HCT116 (cell line): ENCODE results near the gene MYH7. TPM values are rescaled to one million over a fixed set of nuclear protein-coding genes. Genes with fewer than 3 reads are reported as not detected.

Experiments used
- ATAC-seq: fragments of 200-7000 bp; cut with Tn5 transposase; 2 replicates; pipeline ENCODE4 v1.9.1; 2020; ENCODE audit warnings: mild to moderate bottlenecking, moderate library complexity
- BruUV-seq: library from RNA; stranded (reverse); fragments of 400-500 nt; replicated peaks from 2 replicates; lab custom pipeline; 2021; lab: Mats Ljungman, UMichigan
- CTCF ChIA-PET: fragments of 300-600 bp; sonication (Branson Sonifier 250); formaldehyde crosslinking; loops from one replicate; lab custom pipeline; 2021; ENCODE audit warnings: antibody characterized with exemption; lab: Charles Lee
- POLR2A ChIA-PET: fragments of 300-600, 350-600 bp; sonication (Branson Sonifier 250); formaldehyde crosslinking; loops from one replicate; lab custom pipeline; 2021; ENCODE audit warnings: antibody characterized with exemption; lab: Charles Lee
- RAD21 ChIA-PET, 2 experiments: fragments of 300-600 bp; sonication (Branson Sonifier 250); formaldehyde crosslinking; loops; one replicate each; lab custom pipeline; 2023; ENCODE audit warnings: low total read pairs in 2 of 2; ENCODE audit not compliant: uncharacterized antibody in 2 of 2, unreplicated experiment in 2 of 2, low non-redundant PET in 1 of 2; lab: Charles Lee
- DNase-seq: peaks from one replicate; pipeline ENCODE4 v3.0.0-alpha.2; 2010; ENCODE audit warnings: low read depth, low spot score
- H2AFZ ChIP-seq: fragments of 200-600 bp; shearing (Covaris generic), sonication (generic); 2 replicates; pipeline ENCODE4 v1.6.1; 2017; ENCODE audit warnings: low read depth, mixed run types, mixed read lengths, antibody characterized with exemption, low read length; ENCODE audit not compliant: poor library complexity, severe bottlenecking
- H3K27ac ChIP-seq: 2 replicates; pipeline ENCODE4 v1.5.1; 2012; ENCODE audit warnings: low read depth, low read length
- H3K27me3 ChIP-seq: fragments of 200-600 bp; sonication (generic); 2 replicates; pipeline ENCODE4 v1.6.1; 2016; ENCODE audit warnings: mixed run types, low read length, mixed read lengths; ENCODE audit not compliant: insufficient read depth
- H3K36me3 ChIP-seq, 2 experiments: fragments of 200-500 bp in 1 of 2; fragments of 200-600 bp in 1 of 2; sonication (Bioruptor generic) in 1 of 2; sonication (generic) in 1 of 2; 2 replicates each; pipeline versions ENCODE4 v1.5.1 to v1.6.1; 2014 to 2016; ENCODE audit warnings: low read length in 2 of 2, inconsistent platforms in 1 of 2, mixed read lengths in 1 of 2, mixed run types in 1 of 2; ENCODE audit not compliant: insufficient read depth in 2 of 2, control insufficient read depth in 1 of 2
- H3K4me1 ChIP-seq, 2 experiments: fragments of 200-600 bp in 1 of 2; sonication (generic) in 1 of 2; 2 replicates each; pipeline versions ENCODE4 v1.5.1 to v1.6.1; 2012 to 2017; ENCODE audit warnings: low read length in 2 of 2, inconsistent platforms in 1 of 2, mild to moderate bottlenecking in 1 of 2, mixed read lengths in 1 of 2, mixed run types in 1 of 2, moderate library complexity in 1 of 2; ENCODE audit not compliant: insufficient read depth in 2 of 2, control insufficient read depth in 1 of 2
- H3K4me2 ChIP-seq: fragments of 200-600 bp; sonication (generic); 2 replicates; pipeline ENCODE4 v1.6.1; 2017; ENCODE audit warnings: mixed run types, low read length, mixed read lengths
- H3K4me3 ChIP-seq, 2 experiments: fragments of 200-600 bp in 1 of 2; sonication (generic) in 1 of 2; replicated peaks in 1 of 2; 2 replicates each; pipeline ENCODE4 v1.5.1; 2011 to 2016; ENCODE audit warnings: low read length in 2 of 2, control low read depth in 1 of 2, low read depth in 1 of 2, mild to moderate bottlenecking in 1 of 2, mixed read lengths in 1 of 2, mixed run types in 1 of 2
- H3K79me2 ChIP-seq: fragments of 200-600 bp; sonication (generic); 2 replicates; pipeline ENCODE4 v1.6.1; 2017; ENCODE audit warnings: mild to moderate bottlenecking, mixed run types, low read length, moderate library complexity, mixed read lengths; ENCODE audit not compliant: insufficient read depth
- H3K9ac ChIP-seq: fragments of 200-600 bp; sonication (generic); 2 replicates; pipeline ENCODE4 v1.6.1; 2016; ENCODE audit warnings: low read length, mixed read lengths
- H3K9me2 ChIP-seq: fragments of 200-600 bp; sonication (generic), shearing (Covaris generic); 2 replicates; pipeline ENCODE4 v1.6.1; 2017; ENCODE audit warnings: mixed run types, mild to moderate bottlenecking, moderate library complexity; ENCODE audit not compliant: insufficient read depth
- H3K9me3 ChIP-seq, 2 experiments: fragments of 200-500 bp in 1 of 2; fragments of 200-600 bp in 1 of 2; sonication (Bioruptor generic) in 1 of 2; sonication (generic) in 1 of 2; 2 replicates each; pipeline ENCODE4 v1.6.1; 2014 to 2017; ENCODE audit warnings: low read length in 2 of 2, mixed read lengths in 2 of 2, inconsistent platforms in 1 of 2, low read depth in 1 of 2, mild to moderate bottlenecking in 1 of 2, mixed run types in 1 of 2, moderate library complexity in 1 of 2; ENCODE audit not compliant: control insufficient read depth in 1 of 2, insufficient read depth in 1 of 2
- H4K20me1 ChIP-seq: fragments of 200-600 bp; sonication (generic), shearing (Covaris generic); 2 replicates; pipeline ENCODE4 v1.6.1; 2017; ENCODE audit warnings: mixed run types, mild to moderate bottlenecking, moderate library complexity; ENCODE audit not compliant: insufficient read depth
- ATF3 ChIP-seq: IDR thresholded peaks from 2 replicates; pipeline ENCODE4 v1.6.1; 2012
- CEBPB ChIP-seq: IDR thresholded peaks from 2 replicates; pipeline ENCODE4 v1.6.1; 2012; ENCODE audit warnings: low read depth
- CTCF ChIP-seq, 3 experiments: fragments of 200-600 bp in 1 of 3; sonication (generic) in 1 of 3; IDR thresholded peaks in 2 of 3; conservative IDR thresholded peaks in 1 of 3; 2 replicates each; pipeline ENCODE4 v1.5.1; 2012 to 2017; ENCODE audit warnings: low read depth in 2 of 3, low read length in 2 of 3, antibody characterized with exemption in 1 of 3, borderline replicate concordance in 1 of 3, control low read depth in 1 of 3, mild to moderate bottlenecking in 1 of 3, mixed read lengths in 1 of 3, mixed run types in 1 of 3, moderate library complexity in 1 of 3; ENCODE audit not compliant: insufficient read depth in 1 of 3
- EGR1 ChIP-seq: IDR thresholded peaks from 2 replicates; pipeline ENCODE4 v1.6.1; 2012; ENCODE audit warnings: low read depth
- ELF1 ChIP-seq: IDR thresholded peaks from 2 replicates; pipeline ENCODE4 v1.6.1; 2012; ENCODE audit warnings: low read depth, borderline replicate concordance
- EZH2 ChIP-seq: fragments of 200-600 bp; sonication (generic); IDR thresholded peaks from 2 replicates; pipeline ENCODE4 v1.6.1; 2017; ENCODE audit warnings: antibody characterized with exemption, mixed run types
- EZH2phosphoT487 ChIP-seq: fragments of 200-600 bp; IDR thresholded peaks from 2 replicates; pipeline ENCODE4 v1.6.1; 2018; ENCODE audit warnings: antibody characterized with exemption, borderline replicate concordance
- POLR2A ChIP-seq: IDR thresholded peaks from 2 replicates; pipeline ENCODE4 v1.7.0; 2011; ENCODE audit warnings: borderline replicate concordance; ENCODE audit not compliant: insufficient read depth, insufficient read length; ENCODE audit errors: extremely low read depth
- POLR2AphosphoS5 ChIP-seq: IDR thresholded peaks from 2 replicates; pipeline ENCODE4 v1.6.1; 2011; ENCODE audit warnings: mild to moderate bottlenecking, low read depth, low read length, moderate library complexity
- RAD21 ChIP-seq: IDR thresholded peaks from 2 replicates; pipeline ENCODE4 v1.6.1; 2012; ENCODE audit warnings: low read depth, mild to moderate bottlenecking
- SIN3A ChIP-seq: IDR thresholded peaks from 2 replicates; pipeline ENCODE4 v1.6.1; 2012; ENCODE audit warnings: low read depth
- SP1 ChIP-seq: IDR thresholded peaks from 2 replicates; pipeline ENCODE4 v1.6.1; 2012; ENCODE audit warnings: low read depth
- SRF ChIP-seq: IDR thresholded peaks from 2 replicates; pipeline ENCODE4 v1.6.1; 2012; ENCODE audit warnings: low read depth
- TCF7L2 ChIP-seq: IDR thresholded peaks from 2 replicates; pipeline ENCODE4 v1.7.0; 2011; ENCODE audit warnings: borderline replicate concordance, inconsistent platforms; ENCODE audit not compliant: insufficient read depth, insufficient read length; ENCODE audit errors: extremely low read depth
- YY1 ChIP-seq: IDR thresholded peaks from 2 replicates; pipeline ENCODE4 v1.6.1; 2011; ENCODE audit warnings: low read length, low read depth, moderate library complexity, mild to moderate bottlenecking; ENCODE audit not compliant: insufficient replicate concordance; ENCODE audit errors: extremely low read depth
- ZBTB33 ChIP-seq: IDR thresholded peaks from 2 replicates; pipeline ENCODE4 v1.6.1; 2011; ENCODE audit warnings: mild to moderate bottlenecking, low read length, moderate library complexity; ENCODE audit not compliant: insufficient replicate concordance; ENCODE audit errors: extremely low read depth
- ZFX ChIP-seq: fragments of 450-650 bp; IDR thresholded peaks from 2 replicates; pipeline ENCODE4 v1.6.1; 2017
- ZNF274 ChIP-seq: fragments of 200-500 bp; sonication (Bioruptor generic); IDR thresholded peaks from 2 replicates; pipeline ENCODE4 v1.6.1; 2014; ENCODE audit warnings: mild to moderate bottlenecking, low read depth, low read length, inconsistent platforms
- intact Hi-C: fragments of 100-400 bp; cut with micrococcal nuclease; formaldehyde crosslinking; loops from 2 replicates; pipeline ENCODE4 v1.10.0; 2022
- total RNA-seq: library from RNA; stranded (reverse); gene quantifications from one replicate; pipeline ENCODE4 v1.2.1, GENCODE V29; 2021; ENCODE audit not compliant: unreplicated experiment

MYH7 gene
- total RNA-seq, 1 experiment from 2014 or later, result not detected

GRCh38 chr14:23372509-23372908, 63.0 kb downstream of the MYH7 start, which contains the start of gene IL25:
Gene IL25, plus strand, starts transcription at chr14:23372809.
- H3K79me2 ChIP-seq, result no peaks in the 10 kb centered on the region
- H3K4me3 ChIP-seq, result no peak within 1 kb of the TSS
- H3K36me3 ChIP-seq, result no peaks in the 10 kb centered on the region
- H3K27me3 ChIP-seq, result no peaks in the 10 kb centered on the region
- no peak for ATAC-seq
- BruUV-seq, result no TSS peak
- H3K9ac ChIP-seq, result no peak within 1 kb of the TSS
- intact Hi-C loops, result no loop called here
- H3K27ac ChIP-seq, result no peak within 1 kb of the TSS
- no peak for DNase-seq
- no peak within 1 kb of the TSS for H3K4me2 ChIP-seq
- no peaks in the 10 kb centered on the region for H3K9me2 ChIP-seq
- no peaks in the 10 kb centered on the region; a peak in 1 of 4 replicates for H3K4me1 ChIP-seq
- POLR2A ChIA-PET, result no interaction called here
- H3K9me3 ChIP-seq, result no peaks in the 10 kb centered on the region
- TF ChIP-seq CEBPB (no peak), CTCF (IDR thresholded peaks at IDR 0.05 in 2 of 3, conservative IDR thresholded peaks at IDR 0.05 in 1 of 3; ENCODE audit: borderline replicate concordance in 1 of 3, insufficient read depth in 1 of 3, low read depth in 2 of 3, low read length in 2 of 3) (no peak), EZH2phosphoT487 (no peak), POLR2A (no peak), ELF1 (no peak), YY1 (no peak), SIN3A (no peak), ZFX (no peak), SRF (no peak), ZNF274 (no peak), POLR2AphosphoS5 (no peak), EGR1 (no peak), RAD21 (no peak), SP1 (no peak), TCF7L2 (no peak), ATF3 (no peak), ZBTB33 (no peak), EZH2 (no peak)
- CTCF ChIA-PET, result no interaction called here
- RAD21 ChIA-PET, result no interaction called here
- H4K20me1 ChIP-seq, result no peaks in the 10 kb centered on the region
- no peak within 1 kb of the TSS for H2AFZ ChIP-seq
